Adrenal gland (tissue), 12 donors: ENCODE measurements around the gene F12. TPM values are rescaled to one million over a fixed set of nuclear protein-coding genes. Genes with fewer than 3 reads are reported as not detected.

Source experiments
- DNase-seq, 7 donors: peaks; one replicate each; pipeline ENCODE4 v3.0.0-alpha.2; 2019 to 2020
- H3K27ac ChIP-seq, 5 donors: fragments of 200-600 bp; sonication (generic) in 4 of 5; 1 replicate in 3 of 5; 2 replicates in 2 of 5; pipeline versions ENCODE4 v1.5.1 to v1.8.0; 2016 to 2020; ENCODE audit warnings: mild to moderate bottlenecking in 1 of 5
- H3K27me3 ChIP-seq: fragments of 200-600 bp; 2 replicates; pipeline ENCODE4 v1.8.0; 2021
- H3K36me3 ChIP-seq, 2 donors: fragments of 200-600 bp; replicated peaks in 1 of 2; 1 replicate in 1 of 2; 2 replicates in 1 of 2; pipeline versions ENCODE4 v1.5.1 to v1.8.0; 2018 to 2022
- H3K4me1 ChIP-seq, 2 donors: fragments of 200-600 bp; replicated peaks in 1 of 2; 1 replicate in 1 of 2; 2 replicates in 1 of 2; pipeline versions ENCODE4 v1.5.1 to v1.8.0; 2018 to 2021
- H3K4me3 ChIP-seq, 4 donors: fragments of 200-600 bp; sonication (generic) in 3 of 4; one replicate each; pipeline ENCODE4 v1.5.1; 2016 to 2018
- H3K9me3 ChIP-seq, 3 donors: fragments of 200-600 bp; sonication (generic) in 1 of 3; replicated peaks in 1 of 3; 1 replicate in 2 of 3; 2 replicates in 1 of 3; pipeline versions ENCODE4 v1.5.1 to v1.8.0; 2016 to 2021
- POLR2A ChIP-seq, 2 donors: fragments of 450-650 bp; IDR thresholded peaks; one replicate each; pipeline ENCODE4 v1.6.1; 2017; ENCODE audit warnings: antibody characterized with exemption in 2 of 2, mild to moderate bottlenecking in 2 of 2, moderate library complexity in 1 of 2
- WGBS, 4 donors: extraction: QIAGEN DNeasy Blood & Tissue Kit in 2 of 4; methylation state at CpG; one replicate each; pipeline versions ENCODE4 v1.1.5 to v1.1.7; 2013 to 2017; 5-methylcytosine and 5-hydroxymethylcytosine counted together
- intact Hi-C, 2 donors: fragments of 100-400 bp; cut with DNase I; formaldehyde crosslinking; loops; one replicate each; pipeline versions ENCODE4 v1.14.1 to v1.15.0; 2022 to 2023
- polyA plus RNA-seq, 3 donors: library from polyadenylated mRNA; stranded (reverse); fragments of 200-250 nt in 2 of 3; fragments of 350-450 nt in 1 of 3; fragmentation: Illumina TruSeq in 1 of 3; extraction: RNeasy Lipid Tissue Mini Kit (QIAGEN cat#74804) in 1 of 3; gene quantifications; one replicate each; pipeline ENCODE4 v1.2.3, GENCODE V29; 2013 to 2014
- total RNA-seq, 9 donors: library from RNA; depleted of rRNA in 4 of 9; stranded (reverse); fragments of >200 nt in 4 of 9; fragments of 120-200 nt in 1 of 9; fragmentation: NEBNext Ultra II Directional in 1 of 9; extraction: Animal tissue kit (Norgen Biotek cat#: 25700) in 1 of 9; gene quantifications; one replicate each; pipeline versions ENCODE4 v1.1.0 to v1.2.4, GENCODE V29; 2013 to 2023
- TF ChIP-seq, protein P1 (sequence below), 6 experiments: fragments of 450-650 bp in 4 of 6; fragments of 200-600 bp in 2 of 6; sonication (generic) in 1 of 6; IDR thresholded peaks; 1 replicate in 5 of 6; 2 replicates in 1 of 6; pipeline versions ENCODE4 v1.5.1 to v1.8.0; 2016 to 2021; ENCODE audit warnings: antibody characterized with exemption in 6 of 6, mild to moderate bottlenecking in 2 of 6, moderate library complexity in 1 of 6
- donor health status: healthy with polysubstance abuse.
- donor health status: Bipolar disorder and iron deficiency.
- donor health status: DM: yes; HTN: yes; CAD: no.
- donor health status: DM: no; HTN: no; CAD: no.
- donor health status: DM: no; HTN: no; CAD: no.
- donor health status: DM: yes; HTN: yes; CAD: no.

F12 gene
- total and polyA plus RNA-seq, 12 donors = 0.11 to 0.80 (median 0.36) TPM; not detected in 3

DNA sequence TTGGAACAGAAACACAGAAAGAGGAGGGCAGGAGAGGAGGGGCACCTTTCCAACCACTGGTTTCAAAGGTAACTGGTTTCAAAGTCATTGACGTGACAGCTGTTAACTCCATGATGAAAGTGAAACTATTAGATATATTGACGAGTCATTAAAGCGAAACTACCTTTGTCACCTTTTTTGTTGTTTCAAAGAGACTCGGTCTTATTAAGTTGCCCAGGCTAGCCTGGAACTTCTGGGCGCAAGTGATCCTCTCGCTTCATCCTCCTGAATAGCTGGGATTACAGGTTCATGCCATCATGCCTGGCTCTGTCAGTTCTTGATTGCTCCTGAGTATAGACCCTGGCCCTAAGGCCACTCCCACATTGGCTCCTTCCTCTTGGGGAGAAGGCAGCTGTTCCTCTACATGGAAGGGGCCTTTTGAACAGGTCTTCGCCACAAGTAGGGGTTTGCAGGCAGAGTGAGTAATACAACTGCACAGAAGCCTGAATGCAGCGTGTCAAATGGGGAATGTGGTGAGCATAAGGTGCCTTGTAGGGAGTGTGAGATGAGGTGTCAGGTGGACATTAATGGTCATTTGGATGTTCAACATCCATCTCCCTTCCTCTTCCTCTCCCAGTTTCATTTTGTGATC is 3.4 kb upstream of the F12 start:
- no peak overlapping the region for H3K4me3 ChIP-seq
- TF ChIP-seq POLR2A (IDR thresholded peaks at IDR 0.05) = no peak
- TF ChIP-seq, protein P1, sequence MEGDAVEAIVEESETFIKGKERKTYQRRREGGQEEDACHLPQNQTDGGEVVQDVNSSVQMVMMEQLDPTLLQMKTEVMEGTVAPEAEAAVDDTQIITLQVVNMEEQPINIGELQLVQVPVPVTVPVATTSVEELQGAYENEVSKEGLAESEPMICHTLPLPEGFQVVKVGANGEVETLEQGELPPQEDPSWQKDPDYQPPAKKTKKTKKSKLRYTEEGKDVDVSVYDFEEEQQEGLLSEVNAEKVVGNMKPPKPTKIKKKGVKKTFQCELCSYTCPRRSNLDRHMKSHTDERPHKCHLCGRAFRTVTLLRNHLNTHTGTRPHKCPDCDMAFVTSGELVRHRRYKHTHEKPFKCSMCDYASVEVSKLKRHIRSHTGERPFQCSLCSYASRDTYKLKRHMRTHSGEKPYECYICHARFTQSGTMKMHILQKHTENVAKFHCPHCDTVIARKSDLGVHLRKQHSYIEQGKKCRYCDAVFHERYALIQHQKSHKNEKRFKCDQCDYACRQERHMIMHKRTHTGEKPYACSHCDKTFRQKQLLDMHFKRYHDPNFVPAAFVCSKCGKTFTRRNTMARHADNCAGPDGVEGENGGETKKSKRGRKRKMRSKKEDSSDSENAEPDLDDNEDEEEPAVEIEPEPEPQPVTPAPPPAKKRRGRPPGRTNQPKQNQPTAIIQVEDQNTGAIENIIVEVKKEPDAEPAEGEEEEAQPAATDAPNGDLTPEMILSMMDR (IDR thresholded peaks at IDR 0.05) = no peak
- no peak overlapping the region for H3K27ac ChIP-seq
- no peaks in the 10 kb centered on the region for H3K27me3 ChIP-seq
- 80 to 84% (median 81%) methylated on average over 8 of the region's 8 CpGs for WGBS, 4 donors
- H3K9me3 ChIP-seq = no peaks in the 10 kb centered on the region
- no peak for DNase-seq
- no peaks in the 10 kb centered on the region for H3K36me3 ChIP-seq
- H3K4me1 ChIP-seq = no peaks in the 10 kb centered on the region
- intact Hi-C loops = no loop called here

GRCh38 chr5:177410575-177410974 is 1.2 kb upstream of the F12 start:
- H3K27ac ChIP-seq = no peak overlapping the region
- WGBS, 4 donors = 72 to 82% (median 76%) methylated on average over 3 of the region's 3 CpGs
- intact Hi-C loops = no loop called here
- H3K4me1 ChIP-seq = no peaks in the 10 kb centered on the region
- H3K27me3 ChIP-seq = no peaks in the 10 kb centered on the region
- no peaks in the 10 kb centered on the region for H3K9me3 ChIP-seq
- no peak for DNase-seq
- no peak overlapping the region for H3K4me3 ChIP-seq
- TF ChIP-seq POLR2A (IDR thresholded peaks at IDR 0.05) = no peak
- TF ChIP-seq, protein P1 (IDR thresholded peaks at IDR 0.05) = no peak
- no peaks in the 10 kb centered on the region for H3K36me3 ChIP-seq

DNA sequence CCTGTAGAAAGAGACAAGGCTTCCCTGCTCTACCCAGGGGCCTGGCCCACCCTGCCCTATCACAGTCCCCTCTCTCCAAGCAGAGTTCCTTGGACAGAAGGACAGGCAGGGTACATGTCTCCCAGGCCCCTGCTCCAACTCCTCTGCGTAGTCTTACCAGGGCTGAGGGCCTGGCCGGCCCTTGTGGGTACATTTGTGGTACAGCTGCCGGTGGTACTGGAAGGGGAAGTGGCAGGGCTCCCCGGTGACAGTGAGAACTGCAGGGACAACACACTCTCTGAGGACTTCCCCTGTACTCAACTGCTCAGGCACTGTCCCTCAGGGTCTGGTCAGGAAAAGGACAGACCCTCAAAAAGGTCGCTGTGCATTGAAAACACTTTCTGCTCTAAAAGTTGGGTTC is 3.6 kb downstream of the F12 start:
- WGBS, 4 donors = 73 to 84% (median 79%) methylated on average over 3 to 5 of the region's 5 CpGs
- no peaks in the 10 kb centered on the region for H3K36me3 ChIP-seq

DNA sequence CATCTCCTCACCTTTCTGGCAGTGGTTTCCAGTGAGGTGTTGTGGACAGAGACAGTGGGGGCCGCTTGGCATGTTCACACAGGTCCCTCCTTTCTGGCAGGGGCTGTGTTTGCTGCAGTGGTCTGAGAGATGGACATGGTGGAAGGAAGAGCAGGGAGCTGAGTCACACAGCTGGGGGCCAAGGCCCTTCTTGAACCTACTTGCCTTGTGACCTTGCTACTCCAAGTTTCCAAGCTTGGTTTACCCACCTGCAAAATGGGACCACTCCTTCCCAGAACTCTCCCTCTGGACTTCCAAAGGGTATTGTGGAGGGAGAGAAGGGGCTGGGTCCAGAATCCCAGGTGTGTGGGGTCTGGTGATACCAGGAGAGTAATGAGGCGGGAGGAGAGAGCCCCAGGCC is 4.1 kb downstream of the F12 start:
- H3K27me3 ChIP-seq = peaks cover 37% of the 10 kb centered on the region
- H3K4me3 ChIP-seq = no peak overlapping the region
- intact Hi-C loops = loop anchor here in 1 of 2 donors (2.0 kb wide), 1 partner anchor 49 kb away; no protein-coding TSS in a partner anchor

More for the DNA sequence above, 3.6 kb downstream of the F12 start:
- peaks cover 32% of the 10 kb centered on the region for H3K27me3 ChIP-seq
- intact Hi-C loops = loop anchor here in 1 of 2 donors (2.0 kb wide), 1 partner anchor 49 kb away; no protein-coding TSS in a partner anchor
- H3K9me3 ChIP-seq = no peaks in the 10 kb centered on the region
- DNase-seq = no peak
- TF ChIP-seq, protein P1 (IDR thresholded peaks at IDR 0.05) = no peak
- TF ChIP-seq POLR2A (IDR thresholded peaks at IDR 0.05) = no peak
- H3K4me1 ChIP-seq = peaks cover 13 to 27% of the 10 kb centered on the region in 2 donors
- H3K27ac ChIP-seq = no peak overlapping the region
- H3K4me3 ChIP-seq = no peak overlapping the region

More for the DNA sequence above, 4.1 kb downstream of the F12 start:
- no peaks in the 10 kb centered on the region for H3K9me3 ChIP-seq
- DNase-seq = no peak
- no peak for TF ChIP-seq POLR2A (IDR thresholded peaks at IDR 0.05)
- TF ChIP-seq, protein P1 (IDR thresholded peaks at IDR 0.05) = no peak
- H3K4me1 ChIP-seq = peaks cover 13 to 27% of the 10 kb centered on the region in 2 donors
- no peaks in the 10 kb centered on the region for H3K36me3 ChIP-seq
- no peak overlapping the region for H3K27ac ChIP-seq
- WGBS, 4 donors = 72 to 94% (median 84%) methylated on average over 2 of the region's 2 CpGs
